ENCODE measurements around the gene IL22RA1.

The IL22RA1 gene

DNA sequence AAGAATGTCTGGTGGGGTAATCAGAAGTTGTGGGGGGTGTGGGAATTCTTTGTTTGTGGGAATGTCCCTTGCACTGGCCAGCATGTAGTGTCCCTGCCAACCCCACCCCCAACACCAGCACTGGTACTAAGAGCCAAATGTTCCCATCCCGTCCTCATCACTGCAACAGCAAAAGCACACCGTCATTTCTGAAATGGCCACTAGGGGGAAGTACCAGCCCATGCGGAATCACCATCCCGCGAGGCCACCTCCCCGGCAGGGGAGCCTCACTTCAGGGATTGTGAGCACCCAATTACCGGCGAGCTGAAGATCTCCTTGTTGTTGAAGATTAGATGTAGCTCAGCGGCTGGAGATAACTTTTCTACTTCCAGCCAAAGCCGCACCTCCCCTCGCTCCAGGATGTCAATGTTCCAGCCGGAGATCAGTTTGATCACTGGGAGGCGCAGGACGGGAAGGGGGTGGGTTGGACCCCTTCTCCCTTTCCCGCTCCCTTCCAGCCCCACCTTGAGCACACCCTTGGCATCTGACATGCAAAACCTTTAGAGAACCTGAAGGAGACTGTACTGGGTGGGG lies 72.0 kb downstream of the IL22RA1 start:
- DNase-seq = peak; percentile 40 to 52

- DNase-seq = no peak
Observed at GRCh38 chr1:24069817-24070216, 73.1 kb downstream of the IL22RA1 start.
